A549 treated with DMSO at 1 μM for 4 hours (cell line): Measurements from ENCODE around the gene ERVH48-1. TPM values are rescaled to one million over a fixed set of nuclear protein-coding genes. Genes with fewer than 3 reads are reported as not detected.

Experiments used
- total RNA-seq: library from RNA; stranded (reverse); fragments of 200-300 nt; extraction: Qiagen RNA extraction; gene quantifications from 5 replicates; pipeline ENCODE4 v1.2.3, GENCODE V29; 2022; ENCODE audit warnings: low read depth

Gene ERVH48-1
- not detected in 5 replicates for total RNA-seq

DNA sequence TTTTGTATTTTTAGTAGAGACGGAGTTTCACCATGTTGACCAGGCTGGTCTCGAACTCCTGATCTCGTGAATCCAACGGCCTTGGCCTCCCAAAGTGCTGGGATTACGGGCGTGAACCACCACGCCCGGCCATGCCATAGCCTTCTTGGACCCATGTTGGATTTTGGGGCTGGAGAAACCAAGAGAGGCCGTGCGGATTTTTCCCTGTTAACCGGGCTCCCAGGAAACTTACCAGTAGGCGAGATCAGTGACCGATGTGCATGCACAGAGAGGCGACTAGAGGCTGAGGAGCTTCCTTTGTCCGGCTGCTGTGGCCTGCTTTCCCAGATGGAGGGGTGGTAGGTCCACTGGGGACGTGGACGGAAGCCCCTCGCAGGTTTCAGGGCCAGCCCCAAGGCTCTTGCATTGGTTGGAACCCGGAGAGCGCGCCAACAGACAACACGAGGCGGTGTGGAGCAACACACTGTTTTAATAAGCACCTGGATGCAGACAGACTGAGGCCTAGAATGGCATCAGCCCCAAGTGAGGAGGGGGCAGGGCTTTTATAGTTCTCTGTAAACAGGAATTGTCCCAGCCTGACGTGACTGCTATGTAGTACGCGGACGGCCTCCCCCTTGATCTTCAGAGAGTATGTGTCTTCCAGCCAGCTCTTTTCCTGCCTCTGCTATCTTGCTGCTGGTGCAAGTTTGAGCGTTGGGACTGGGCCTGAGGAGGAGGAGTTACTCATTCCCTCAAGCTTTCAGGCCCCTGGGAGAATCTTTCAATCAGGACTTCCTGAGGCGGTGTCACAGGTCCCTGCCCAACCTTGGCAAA, at the start of gene ERVH48-1:
TSS of gene ERVH48-1 (minus strand) at position 517 of the 813 bp plus-strand sequence. CDS start 6,624 bp downstream, outside the sequence.

DNA sequence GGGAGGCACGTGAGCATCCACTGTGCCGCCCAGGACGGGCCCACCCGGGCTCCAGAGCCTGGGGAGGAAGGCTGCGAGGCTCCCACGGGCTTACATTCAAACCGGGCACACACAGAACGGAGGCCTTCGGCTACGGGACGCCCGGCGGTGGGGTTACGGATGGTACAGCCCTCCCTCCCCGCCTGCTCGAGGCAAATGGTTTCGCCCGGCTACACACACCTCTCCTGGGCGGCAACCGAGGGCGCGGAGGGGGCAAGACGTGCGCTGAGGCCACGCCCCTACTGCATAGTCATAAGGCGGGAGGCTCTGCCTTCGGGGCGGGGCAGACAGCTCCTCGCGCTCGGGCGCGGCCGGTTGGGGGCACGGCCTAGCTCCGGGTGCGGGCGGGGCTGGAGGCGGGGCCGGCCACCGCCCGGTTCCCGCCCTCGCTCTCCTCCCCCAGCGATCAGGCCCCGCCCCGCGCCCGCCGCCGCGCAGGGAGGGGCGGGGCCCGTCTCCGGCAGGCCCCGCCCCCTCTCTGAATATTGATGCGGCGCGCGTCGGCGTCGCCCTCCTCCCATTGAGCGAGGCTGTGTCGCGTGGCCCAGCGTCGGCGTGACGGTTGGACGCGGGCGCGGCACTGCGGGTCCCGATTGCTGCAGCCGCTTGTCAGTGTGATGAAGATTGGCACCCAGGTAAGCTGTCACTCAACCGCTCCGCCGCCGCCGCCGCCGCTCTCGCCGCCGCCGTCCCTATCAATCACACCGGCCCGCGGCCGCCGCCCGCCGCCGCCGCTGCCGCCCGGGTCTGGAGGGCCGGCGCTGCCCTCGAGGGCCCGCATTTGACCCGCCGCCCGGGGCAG, 48.8 kb upstream of the ERVH48-1 start, which contains the start of gene PKNOX1:
TSS of gene PKNOX1 (plus strand) at position 572 of the 841 bp plus-strand sequence. CDS start 29,820 bp downstream, outside the sequence.

DNA sequence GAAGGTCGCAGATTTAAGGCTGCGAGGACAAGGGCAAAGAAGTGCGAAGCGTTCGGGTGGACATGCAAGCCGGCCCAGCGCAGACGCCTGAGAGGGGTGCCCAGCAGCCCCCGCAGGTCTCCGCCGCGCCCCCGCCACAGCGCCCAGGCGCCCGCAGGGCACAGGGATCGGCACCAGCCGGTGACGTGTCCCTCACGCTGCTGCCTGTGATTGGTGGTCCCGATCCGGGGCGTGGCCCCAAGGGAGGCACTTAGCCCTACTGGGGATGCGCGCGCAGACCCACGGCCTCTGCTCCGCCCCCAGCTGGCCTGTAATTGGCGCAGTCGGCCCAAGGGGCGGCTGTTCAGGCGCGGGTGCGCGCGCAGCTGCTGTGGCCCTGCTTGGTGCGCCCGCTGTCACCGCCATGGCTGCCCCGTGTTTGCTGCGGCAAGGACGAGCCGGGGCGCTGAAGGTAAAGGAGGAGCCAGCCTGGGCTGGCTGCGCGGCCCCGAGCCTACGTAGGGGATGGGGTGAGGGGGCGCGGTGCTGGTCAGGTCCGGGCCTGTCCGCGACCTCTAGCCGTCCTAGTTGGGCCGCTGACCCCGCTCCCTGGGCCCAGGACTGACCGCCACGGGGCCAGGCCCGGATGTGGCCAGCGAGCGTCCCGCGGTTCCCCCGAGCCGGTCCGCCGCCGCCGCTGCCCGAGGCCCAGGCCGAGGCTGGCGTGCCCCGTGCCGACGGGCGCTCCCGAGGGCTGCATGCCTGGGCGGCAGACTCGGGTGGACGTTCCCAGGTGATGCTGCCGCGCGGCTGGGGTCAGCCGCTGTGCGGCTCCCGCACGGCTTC, 32.3 kb downstream of the ERVH48-1 start, which contains the start of gene NDUFV3:
TSS of gene NDUFV3 (plus strand) at position 379 of the 825 bp plus-strand sequence. CDS start at position 404, 25 bp downstream.

DNA sequence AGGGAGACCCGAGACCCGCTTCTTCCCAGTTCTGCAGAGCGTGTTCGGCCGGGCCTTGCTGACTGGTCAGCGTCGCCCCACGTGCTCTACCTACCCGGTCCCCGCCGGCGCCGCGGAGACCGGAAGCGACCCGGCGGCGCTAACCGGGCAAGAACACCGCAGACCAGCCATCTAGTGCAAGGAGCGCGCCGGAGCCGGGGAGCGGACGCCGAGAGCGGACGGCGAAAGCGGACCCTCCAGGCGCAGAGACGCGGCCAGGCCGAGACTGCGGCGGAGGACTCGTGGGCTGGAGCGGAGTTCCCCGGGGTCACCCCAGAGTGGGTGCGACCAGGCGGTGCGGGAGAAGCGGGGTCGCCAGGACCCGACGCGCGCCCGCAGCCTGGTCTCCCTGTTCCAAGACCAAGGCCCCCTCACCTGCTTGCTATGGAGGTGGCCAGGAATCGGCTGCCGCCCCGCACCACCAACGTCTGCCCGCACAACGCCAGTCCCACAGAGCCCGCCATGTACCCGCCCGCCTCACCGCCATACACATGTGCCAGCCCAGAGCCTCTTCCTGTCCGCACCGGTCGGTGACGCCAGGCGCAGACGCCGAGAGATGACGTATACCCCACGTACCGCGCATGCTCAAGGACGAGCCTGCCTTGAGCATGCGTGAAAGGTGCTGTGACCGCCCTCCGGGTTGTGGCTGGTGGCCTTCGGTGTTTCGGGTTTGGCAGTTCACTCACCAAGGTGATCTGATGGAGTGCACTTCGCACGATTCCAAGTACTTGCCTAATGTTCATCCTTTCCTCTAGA, 46.2 kb downstream of the ERVH48-1 start, which contains the start of gene WDR4:
TSS of gene WDR4 (minus strand) at position 547 of the 795 bp plus-strand sequence. CDS start at position 503, 44 bp downstream.

Other genes with a start within 250 kb of the ERVH48-1 start
- gene WDR4, start 46.1 kb downstream of the ERVH48-1 start, total RNA-seq = 21.1 to 32.5 TPM (median 31.4 TPM) in 5 replicates
- 18.7 to 22.9 TPM (median 21.4 TPM) in 5 replicates for gene NDUFV3, start 32.3 kb downstream of the ERVH48-1 start, total RNA-seq
- gene PKNOX1, start 48.9 kb upstream of the ERVH48-1 start, total RNA-seq = 3.5 to 7.1 TPM (median 6.8 TPM) in 5 replicates
- gene CBS, start 150.2 kb upstream of the ERVH48-1 start, total RNA-seq = 10.9 to 12.1 TPM (median 11.7 TPM) in 5 replicates
- 53.6 to 63.6 TPM (median 55.1 TPM) in 5 replicates for gene U2AF1, start 181.9 kb upstream of the ERVH48-1 start, total RNA-seq
- gene CRYAA, start 243.4 kb upstream of the ERVH48-1 start, total RNA-seq = not detected in 5 replicates